KMS-11 (cell line): Measurements from ENCODE around the gene BECN2.
A peak's percentile ranks its signal among the peaks of the same experiment; 100 is the strongest.

Source experiments
- H2AFZ ChIP-seq: fragments of 200-600 bp; sonication (generic); 2 replicates; pipeline ENCODE4 v1.6.1; 2016; ENCODE audit warnings: antibody characterized with exemption, mixed run types, low read depth
- H3K27ac ChIP-seq: fragments of 200-600 bp; sonication (generic); 2 replicates; pipeline ENCODE4 v1.6.1; 2016; ENCODE audit warnings: mild to moderate bottlenecking, mixed run types
- H3K27me3 ChIP-seq: fragments of 200-600 bp; sonication (generic); 2 replicates; pipeline ENCODE4 v1.6.1; 2017; ENCODE audit warnings: mild to moderate bottlenecking, low read depth, mixed run types, moderate library complexity; ENCODE audit not compliant: insufficient read depth
- H3K36me3 ChIP-seq: fragments of 200-600 bp; sonication (generic); 2 replicates; pipeline ENCODE4 v1.6.1; 2017; ENCODE audit warnings: mild to moderate bottlenecking, mixed run types; ENCODE audit not compliant: insufficient read depth
- H3K4me1 ChIP-seq: fragments of 200-600 bp; sonication (generic); 2 replicates; pipeline ENCODE4 v1.6.1; 2016; ENCODE audit warnings: mild to moderate bottlenecking, low read depth, mixed run types; ENCODE audit not compliant: poor library complexity, severe bottlenecking
- H3K4me2 ChIP-seq: fragments of 200-600 bp; sonication (generic); 2 replicates; pipeline ENCODE4 v1.7.0; 2016; ENCODE audit warnings: mild to moderate bottlenecking, mixed run types
- H3K4me3 ChIP-seq: fragments of 200-600 bp; sonication (generic); IDR thresholded peaks from 2 replicates; pipeline ENCODE4 v1.6.1; 2017; ENCODE audit warnings: low read depth, low read length, mixed read lengths; ENCODE audit not compliant: insufficient read depth
- H3K79me2 ChIP-seq: fragments of 200-600 bp; sonication (generic); 2 replicates; pipeline ENCODE4 v1.6.1; 2016; ENCODE audit warnings: low read depth, mixed run types; ENCODE audit not compliant: insufficient read depth
- H3K9ac ChIP-seq: fragments of 200-600 bp; sonication (generic); 2 replicates; pipeline ENCODE4 v1.6.1; 2016; ENCODE audit warnings: mild to moderate bottlenecking, mixed run types
- H4K20me1 ChIP-seq: fragments of 200-600 bp; sonication (generic); 2 replicates; pipeline ENCODE4 v1.6.1; 2016; ENCODE audit warnings: mild to moderate bottlenecking, mixed run types; ENCODE audit not compliant: insufficient read depth
- TF ChIP-seq, protein P1 (sequence below): fragments of 200-600 bp; sonication (generic); conservative IDR thresholded peaks from 2 replicates; pipeline ENCODE4 v1.6.1; 2017; ENCODE audit warnings: low read depth, mild to moderate bottlenecking, antibody characterized with exemption, low read length, moderate library complexity, mixed read lengths

BECN2 gene

DNA sequence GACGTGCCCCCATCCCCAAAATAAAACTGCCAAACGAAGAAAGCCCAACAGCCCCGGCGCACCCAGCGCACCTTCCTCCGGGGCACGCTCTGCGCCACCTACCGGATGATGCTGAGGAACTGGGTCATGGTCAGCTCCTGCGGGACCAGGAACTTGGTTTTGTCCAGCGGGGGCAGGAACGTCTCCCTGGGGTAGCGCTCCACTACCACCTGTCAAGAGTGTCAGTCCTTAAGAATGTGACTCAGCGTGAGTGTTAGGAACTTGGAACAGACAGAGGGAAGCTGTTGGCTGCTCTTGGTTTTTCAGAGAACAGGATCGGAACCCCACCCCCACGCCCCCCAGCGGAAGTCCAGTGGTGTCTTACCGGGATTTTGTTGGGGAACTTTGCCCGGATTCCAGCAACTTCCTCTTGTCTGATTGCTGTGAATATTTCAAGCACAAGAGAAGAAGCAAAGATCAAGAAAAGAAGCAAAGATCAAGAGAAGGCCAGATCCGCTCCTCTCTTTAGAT lies 40.9 kb downstream of the BECN2 start:
- Histone ChIP-seq H3K36me3 (no peaks in the 10 kb centered on the region), H3K27me3 (no peaks in the 10 kb centered on the region), H4K20me1 (no peaks in the 10 kb centered on the region), H3K27ac (no peak overlapping the region), H3K4me3 (no peak overlapping the region), H3K9ac (no peak overlapping the region), H2AFZ (peak overlapping the region; percentile 36; the same call in 1 of the 2 replicates), H3K4me2 (no peak overlapping the region), H3K79me2 (no peaks in the 10 kb centered on the region), H3K4me1 (no peaks in the 10 kb centered on the region)
- TF ChIP-seq, protein P1, sequence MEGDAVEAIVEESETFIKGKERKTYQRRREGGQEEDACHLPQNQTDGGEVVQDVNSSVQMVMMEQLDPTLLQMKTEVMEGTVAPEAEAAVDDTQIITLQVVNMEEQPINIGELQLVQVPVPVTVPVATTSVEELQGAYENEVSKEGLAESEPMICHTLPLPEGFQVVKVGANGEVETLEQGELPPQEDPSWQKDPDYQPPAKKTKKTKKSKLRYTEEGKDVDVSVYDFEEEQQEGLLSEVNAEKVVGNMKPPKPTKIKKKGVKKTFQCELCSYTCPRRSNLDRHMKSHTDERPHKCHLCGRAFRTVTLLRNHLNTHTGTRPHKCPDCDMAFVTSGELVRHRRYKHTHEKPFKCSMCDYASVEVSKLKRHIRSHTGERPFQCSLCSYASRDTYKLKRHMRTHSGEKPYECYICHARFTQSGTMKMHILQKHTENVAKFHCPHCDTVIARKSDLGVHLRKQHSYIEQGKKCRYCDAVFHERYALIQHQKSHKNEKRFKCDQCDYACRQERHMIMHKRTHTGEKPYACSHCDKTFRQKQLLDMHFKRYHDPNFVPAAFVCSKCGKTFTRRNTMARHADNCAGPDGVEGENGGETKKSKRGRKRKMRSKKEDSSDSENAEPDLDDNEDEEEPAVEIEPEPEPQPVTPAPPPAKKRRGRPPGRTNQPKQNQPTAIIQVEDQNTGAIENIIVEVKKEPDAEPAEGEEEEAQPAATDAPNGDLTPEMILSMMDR: peak; percentile 62

DNA sequence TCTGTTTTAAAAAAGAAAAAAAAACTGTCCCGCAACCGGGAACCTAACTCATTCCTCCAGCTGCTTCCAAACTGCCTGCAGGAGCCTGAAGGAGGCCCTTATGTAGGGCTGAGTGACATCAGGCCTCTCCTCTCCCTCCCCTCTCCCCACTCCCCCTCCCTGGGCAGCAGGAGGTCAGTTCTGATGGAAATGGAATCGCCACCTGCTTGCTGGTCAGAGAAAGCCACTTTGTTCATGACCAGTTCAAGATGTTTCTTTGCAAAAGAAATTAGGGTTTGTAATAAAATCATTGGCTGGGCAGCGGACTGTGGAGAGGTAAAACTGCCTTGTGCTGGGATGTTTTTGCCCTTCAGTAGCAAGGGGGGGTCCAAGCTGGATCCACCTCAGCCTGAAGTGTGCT lies 41.5 kb downstream of the BECN2 start, which contains the start of gene MAP1LC3C:
Gene MAP1LC3C, minus strand, starts transcription at position 73 of the 400 bp plus-strand sequence. CDS start 90 bp downstream, outside the sequence.
- no peak within 1 kb of the TSS for H3K4me3 ChIP-seq
- no peak within 1 kb of the TSS for H3K9ac ChIP-seq
- H3K27ac ChIP-seq: no peak within 1 kb of the TSS
- no peak within 1 kb of the TSS for H3K4me2 ChIP-seq
- H3K36me3 ChIP-seq: no peaks in the 10 kb centered on the region
- H3K27me3 ChIP-seq: no peaks in the 10 kb centered on the region
- H4K20me1 ChIP-seq: no peaks in the 10 kb centered on the region
- peak within 1 kb of the TSS; percentile 36; the same call in 1 of the 2 replicates for H2AFZ ChIP-seq
- TF ChIP-seq, protein P1: no peak
- no peaks in the 10 kb centered on the region for H3K4me1 ChIP-seq
- H3K79me2 ChIP-seq: no peaks in the 10 kb centered on the region

DNA sequence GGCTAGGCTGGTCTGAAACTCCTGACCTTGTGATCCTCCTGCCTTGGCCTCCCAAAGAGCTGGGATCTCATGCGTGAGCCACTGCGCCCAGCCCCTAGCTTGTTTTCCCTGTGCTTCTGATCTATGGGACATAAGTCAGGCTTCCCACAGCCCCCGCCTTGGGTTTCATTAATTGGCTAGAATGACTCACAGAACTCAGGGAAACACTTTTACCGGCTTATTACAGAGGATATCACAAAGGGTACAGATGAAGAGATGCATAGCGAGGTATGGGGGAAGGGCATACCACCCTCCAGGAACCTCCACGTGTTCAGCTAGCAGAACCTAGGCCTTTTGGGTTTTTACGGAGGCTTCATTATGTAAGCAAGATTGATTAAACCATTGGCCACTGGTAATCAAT lies 42.9 kb downstream of the BECN2 start:
- Histone ChIP-seq H4K20me1 (no peaks in the 10 kb centered on the region), H3K4me2 (no peak overlapping the region), H3K36me3 (no peaks in the 10 kb centered on the region), H3K4me3 (no peak overlapping the region), H3K9ac (no peak overlapping the region), H3K27ac (no peak overlapping the region), H3K79me2 (no peaks in the 10 kb centered on the region), H3K4me1 (no peaks in the 10 kb centered on the region), H3K27me3 (no peaks in the 10 kb centered on the region), H2AFZ (no peak overlapping the region)
- TF ChIP-seq, protein P1: no peak

DNA sequence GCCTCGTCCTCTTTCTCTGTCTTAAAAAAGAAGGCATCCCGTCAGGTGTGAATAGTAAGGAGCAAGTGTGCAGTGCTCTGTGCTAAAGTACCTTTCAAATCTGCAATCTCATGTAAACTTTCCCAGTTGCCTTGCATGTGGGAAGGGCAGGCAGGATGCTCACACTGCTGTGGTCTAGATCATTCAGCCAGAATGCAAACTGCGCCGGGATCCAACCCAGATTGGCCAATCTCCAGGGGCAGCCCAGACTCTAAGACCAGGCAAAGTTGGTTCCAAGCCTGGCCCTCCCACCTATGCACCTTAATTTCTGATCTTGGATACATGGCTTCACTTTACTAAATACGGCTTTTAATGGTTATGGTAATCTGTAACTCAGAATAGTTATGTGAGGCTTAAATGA lies 44.5 kb downstream of the BECN2 start:
- H3K9ac ChIP-seq: no peak overlapping the region
- TF ChIP-seq, protein P1: no peak
- no peak overlapping the region for H3K27ac ChIP-seq
- no peaks in the 10 kb centered on the region for H3K79me2 ChIP-seq
- H3K4me3 ChIP-seq: no peak overlapping the region
- no peaks in the 10 kb centered on the region for H3K4me1 ChIP-seq
- no peaks in the 10 kb centered on the region for H4K20me1 ChIP-seq
- H2AFZ ChIP-seq: no peak overlapping the region
- no peaks in the 10 kb centered on the region for H3K36me3 ChIP-seq
- H3K27me3 ChIP-seq: no peaks in the 10 kb centered on the region
- H3K4me2 ChIP-seq: no peak overlapping the region
